HCT116 (cell line): Measurements from ENCODE around the gene CD163. TPM values are rescaled to one million over a fixed set of nuclear protein-coding genes. Genes with fewer than 3 reads are reported as not detected.

Experiments
- ATAC-seq: fragments of 200-7000 bp; cut with Tn5 transposase; 2 replicates; pipeline ENCODE4 v1.9.1; 2020; ENCODE audit warnings: mild to moderate bottlenecking, moderate library complexity
- BruUV-seq: library from RNA; stranded (reverse); fragments of 400-500 nt; replicated peaks from 2 replicates; lab custom pipeline; 2021; lab: Mats Ljungman, UMichigan
- CTCF ChIA-PET: fragments of 300-600 bp; sonication (Branson Sonifier 250); formaldehyde crosslinking; loops from one replicate; lab custom pipeline; 2021; ENCODE audit warnings: antibody characterized with exemption; lab: Charles Lee
- POLR2A ChIA-PET: fragments of 300-600, 350-600 bp; sonication (Branson Sonifier 250); formaldehyde crosslinking; loops from one replicate; lab custom pipeline; 2021; ENCODE audit warnings: antibody characterized with exemption; lab: Charles Lee
- RAD21 ChIA-PET, 2 experiments: fragments of 300-600 bp; sonication (Branson Sonifier 250); formaldehyde crosslinking; loops; one replicate each; lab custom pipeline; 2023; ENCODE audit warnings: low total read pairs in 2 of 2; ENCODE audit not compliant: uncharacterized antibody in 2 of 2, unreplicated experiment in 2 of 2, low non-redundant PET in 1 of 2; lab: Charles Lee
- DNase-seq: peaks from one replicate; pipeline ENCODE4 v3.0.0-alpha.2; 2010; ENCODE audit warnings: low read depth, low spot score
- H2AFZ ChIP-seq: fragments of 200-600 bp; shearing (Covaris generic), sonication (generic); 2 replicates; pipeline ENCODE4 v1.6.1; 2017; ENCODE audit warnings: low read depth, mixed run types, mixed read lengths, antibody characterized with exemption, low read length; ENCODE audit not compliant: poor library complexity, severe bottlenecking
- H3K27ac ChIP-seq: 2 replicates; pipeline ENCODE4 v1.5.1; 2012; ENCODE audit warnings: low read depth, low read length
- H3K27me3 ChIP-seq: fragments of 200-600 bp; sonication (generic); 2 replicates; pipeline ENCODE4 v1.6.1; 2016; ENCODE audit warnings: mixed run types, low read length, mixed read lengths; ENCODE audit not compliant: insufficient read depth
- H3K36me3 ChIP-seq, 2 experiments: fragments of 200-500 bp in 1 of 2; fragments of 200-600 bp in 1 of 2; sonication (Bioruptor generic) in 1 of 2; sonication (generic) in 1 of 2; 2 replicates each; pipeline versions ENCODE4 v1.5.1 to v1.6.1; 2014 to 2016; ENCODE audit warnings: low read length in 2 of 2, inconsistent platforms in 1 of 2, mixed read lengths in 1 of 2, mixed run types in 1 of 2; ENCODE audit not compliant: insufficient read depth in 2 of 2, control insufficient read depth in 1 of 2
- H3K4me1 ChIP-seq, 2 experiments: fragments of 200-600 bp in 1 of 2; sonication (generic) in 1 of 2; 2 replicates each; pipeline versions ENCODE4 v1.5.1 to v1.6.1; 2012 to 2017; ENCODE audit warnings: low read length in 2 of 2, inconsistent platforms in 1 of 2, mild to moderate bottlenecking in 1 of 2, mixed read lengths in 1 of 2, mixed run types in 1 of 2, moderate library complexity in 1 of 2; ENCODE audit not compliant: insufficient read depth in 2 of 2, control insufficient read depth in 1 of 2
- H3K4me2 ChIP-seq: fragments of 200-600 bp; sonication (generic); 2 replicates; pipeline ENCODE4 v1.6.1; 2017; ENCODE audit warnings: mixed run types, low read length, mixed read lengths
- H3K4me3 ChIP-seq, 2 experiments: fragments of 200-600 bp in 1 of 2; sonication (generic) in 1 of 2; replicated peaks in 1 of 2; 2 replicates each; pipeline ENCODE4 v1.5.1; 2011 to 2016; ENCODE audit warnings: low read length in 2 of 2, control low read depth in 1 of 2, low read depth in 1 of 2, mild to moderate bottlenecking in 1 of 2, mixed read lengths in 1 of 2, mixed run types in 1 of 2
- H3K79me2 ChIP-seq: fragments of 200-600 bp; sonication (generic); 2 replicates; pipeline ENCODE4 v1.6.1; 2017; ENCODE audit warnings: mild to moderate bottlenecking, mixed run types, low read length, moderate library complexity, mixed read lengths; ENCODE audit not compliant: insufficient read depth
- H3K9ac ChIP-seq: fragments of 200-600 bp; sonication (generic); 2 replicates; pipeline ENCODE4 v1.6.1; 2016; ENCODE audit warnings: low read length, mixed read lengths
- H3K9me2 ChIP-seq: fragments of 200-600 bp; sonication (generic), shearing (Covaris generic); 2 replicates; pipeline ENCODE4 v1.6.1; 2017; ENCODE audit warnings: mixed run types, mild to moderate bottlenecking, moderate library complexity; ENCODE audit not compliant: insufficient read depth
- H3K9me3 ChIP-seq, 2 experiments: fragments of 200-500 bp in 1 of 2; fragments of 200-600 bp in 1 of 2; sonication (Bioruptor generic) in 1 of 2; sonication (generic) in 1 of 2; 2 replicates each; pipeline ENCODE4 v1.6.1; 2014 to 2017; ENCODE audit warnings: low read length in 2 of 2, mixed read lengths in 2 of 2, inconsistent platforms in 1 of 2, low read depth in 1 of 2, mild to moderate bottlenecking in 1 of 2, mixed run types in 1 of 2, moderate library complexity in 1 of 2; ENCODE audit not compliant: control insufficient read depth in 1 of 2, insufficient read depth in 1 of 2
- H4K20me1 ChIP-seq: fragments of 200-600 bp; sonication (generic), shearing (Covaris generic); 2 replicates; pipeline ENCODE4 v1.6.1; 2017; ENCODE audit warnings: mixed run types, mild to moderate bottlenecking, moderate library complexity; ENCODE audit not compliant: insufficient read depth
- ATF3 ChIP-seq: IDR thresholded peaks from 2 replicates; pipeline ENCODE4 v1.6.1; 2012
- CTCF ChIP-seq, 3 experiments: fragments of 200-600 bp in 1 of 3; sonication (generic) in 1 of 3; IDR thresholded peaks in 2 of 3; conservative IDR thresholded peaks in 1 of 3; 2 replicates each; pipeline ENCODE4 v1.5.1; 2012 to 2017; ENCODE audit warnings: low read depth in 2 of 3, low read length in 2 of 3, antibody characterized with exemption in 1 of 3, borderline replicate concordance in 1 of 3, control low read depth in 1 of 3, mild to moderate bottlenecking in 1 of 3, mixed read lengths in 1 of 3, mixed run types in 1 of 3, moderate library complexity in 1 of 3; ENCODE audit not compliant: insufficient read depth in 1 of 3
- EGR1 ChIP-seq: IDR thresholded peaks from 2 replicates; pipeline ENCODE4 v1.6.1; 2012; ENCODE audit warnings: low read depth
- EZH2 ChIP-seq: fragments of 200-600 bp; sonication (generic); IDR thresholded peaks from 2 replicates; pipeline ENCODE4 v1.6.1; 2017; ENCODE audit warnings: antibody characterized with exemption, mixed run types
- EZH2phosphoT487 ChIP-seq: fragments of 200-600 bp; IDR thresholded peaks from 2 replicates; pipeline ENCODE4 v1.6.1; 2018; ENCODE audit warnings: antibody characterized with exemption, borderline replicate concordance
- FOSL1 ChIP-seq: IDR thresholded peaks from 2 replicates; pipeline ENCODE4 v1.6.1; 2012; ENCODE audit warnings: low read depth
- MAX ChIP-seq: IDR thresholded peaks from 2 replicates; pipeline ENCODE4 v1.6.1; 2012
- SIN3A ChIP-seq: IDR thresholded peaks from 2 replicates; pipeline ENCODE4 v1.6.1; 2012; ENCODE audit warnings: low read depth
- SP1 ChIP-seq: IDR thresholded peaks from 2 replicates; pipeline ENCODE4 v1.6.1; 2012; ENCODE audit warnings: low read depth
- SRF ChIP-seq: IDR thresholded peaks from 2 replicates; pipeline ENCODE4 v1.6.1; 2012; ENCODE audit warnings: low read depth
- TCF7L2 ChIP-seq: IDR thresholded peaks from 2 replicates; pipeline ENCODE4 v1.7.0; 2011; ENCODE audit warnings: borderline replicate concordance, inconsistent platforms; ENCODE audit not compliant: insufficient read depth, insufficient read length; ENCODE audit errors: extremely low read depth
- YY1 ChIP-seq: IDR thresholded peaks from 2 replicates; pipeline ENCODE4 v1.6.1; 2011; ENCODE audit warnings: low read length, low read depth, moderate library complexity, mild to moderate bottlenecking; ENCODE audit not compliant: insufficient replicate concordance; ENCODE audit errors: extremely low read depth
- ZFX ChIP-seq: fragments of 450-650 bp; IDR thresholded peaks from 2 replicates; pipeline ENCODE4 v1.6.1; 2017
- ZNF274 ChIP-seq: fragments of 200-500 bp; sonication (Bioruptor generic); IDR thresholded peaks from 2 replicates; pipeline ENCODE4 v1.6.1; 2014; ENCODE audit warnings: mild to moderate bottlenecking, low read depth, low read length, inconsistent platforms
- intact Hi-C: fragments of 100-400 bp; cut with micrococcal nuclease; formaldehyde crosslinking; loops from 2 replicates; pipeline ENCODE4 v1.10.0; 2022
- total RNA-seq: library from RNA; stranded (reverse); gene quantifications from one replicate; pipeline ENCODE4 v1.2.1, GENCODE V29; 2021; ENCODE audit not compliant: unreplicated experiment

Gene CD163
- total RNA-seq, 1 experiment from 2014 or later, result 1.4 TPM

- Histone ChIP-seq H3K9me3 (no peaks in the 10 kb centered on the region), H3K4me2 (no peak overlapping the region), H2AFZ (no peak overlapping the region), H4K20me1 (no peaks in the 10 kb centered on the region), H3K4me1 (peaks cover 6 to 11% of the 10 kb centered on the region in 2 experiments; a peak in 3 of 4 replicates), H3K9ac (no peak overlapping the region), H3K79me2 (no peaks in the 10 kb centered on the region), H3K36me3 (no peaks in the 10 kb centered on the region), H3K27ac (no peak overlapping the region), H3K27me3 (no peaks in the 10 kb centered on the region), H3K9me2 (no peaks in the 10 kb centered on the region), H3K4me3 (no peak overlapping the region)
- ATAC-seq (no peak), DNase-seq (no peak)
- no TSS peak for BruUV-seq
- TF ChIP-seq SIN3A (no peak), ZFX (no peak), ZNF274 (no peak), ATF3 (no peak), EZH2phosphoT487 (no peak), SRF (no peak), YY1 (no peak), MAX (no peak), EZH2 (no peak), EGR1 (no peak), CTCF (IDR thresholded peaks at IDR 0.05 in 2 of 3, conservative IDR thresholded peaks at IDR 0.05 in 1 of 3; ENCODE audit: borderline replicate concordance in 1 of 3, insufficient read depth in 1 of 3, low read depth in 2 of 3, low read length in 2 of 3) (no peak), TCF7L2 (no peak), FOSL1 (no peak), SP1 (no peak)
- ChIA-PET RAD21 (no interaction called here), CTCF (no interaction called here), POLR2A (no interaction called here)
- intact Hi-C loops, result no loop called here
Observed at GRCh38 chr12:7496451-7496850, 7.1 kb downstream of the CD163 start.
